Endothelial cell of umbilical vein (primary cell): Measurements from ENCODE around the gene SLC2A4. TPM values are rescaled to one million over a fixed set of nuclear protein-coding genes. Genes with fewer than 3 reads are reported as not detected.

Experiments
- BruUV-seq: library from RNA; stranded (reverse); fragments of 400-500 nt; replicated peaks from 2 replicates; lab custom pipeline; 2021; lab: Mats Ljungman, UMichigan
- CTCF ChIA-PET: fragments of 300-600, 350-600 bp; sonication (Branson Sonifier 250); formaldehyde crosslinking; loops from one replicate; lab custom pipeline; 2021; ENCODE audit warnings: antibody characterized with exemption, inconsistent platforms; lab: Charles Lee
- POLR2A ChIA-PET: fragments of 300-600, 350-600 bp; sonication (Branson Sonifier 250); formaldehyde crosslinking; loops from one replicate; lab custom pipeline; 2021; ENCODE audit warnings: antibody characterized with exemption, inconsistent platforms; lab: Charles Lee
- DNase-seq: peaks from one replicate; pipeline ENCODE4 v3.0.0-alpha.2; 2011; ENCODE audit warnings: low read depth, low spot score
- FAIRE-seq: peaks from 2 replicates; lab custom pipeline; 2011; peaks lifted over from hg19 to GRCh38; lab: Jason Lieb, UNC
- H2AFZ ChIP-seq: 2 replicates; pipeline ENCODE4 v1.6.0; 2012; ENCODE audit warnings: low read depth, low read length, control low read depth, inconsistent platforms
- H3K27ac ChIP-seq: 2 replicates; pipeline ENCODE4 v1.5.1; 2011; ENCODE audit warnings: low read depth, mild to moderate bottlenecking, control low read depth, low read length, moderate library complexity; ENCODE audit not compliant: insufficient read depth
- H3K27me3 ChIP-seq, 2 experiments: 2 replicates each; pipeline versions ENCODE4 v1.6.0 to v1.6.1; 2011; ENCODE audit warnings: low read length in 2 of 2, mixed read lengths in 1 of 2; ENCODE audit not compliant: control insufficient read depth in 2 of 2, insufficient read depth in 2 of 2
- H3K36me3 ChIP-seq, 2 experiments: 2 replicates in 1 of 2; 3 replicates in 1 of 2; pipeline ENCODE4 v1.5.1; 2011; ENCODE audit warnings: low read length in 2 of 2, mild to moderate bottlenecking in 1 of 2, moderate library complexity in 1 of 2; ENCODE audit not compliant: control insufficient read depth in 2 of 2, insufficient read depth in 2 of 2; ENCODE audit errors: extremely low read depth in 1 of 2
- H3K4me1 ChIP-seq: 3 replicates; pipeline ENCODE4 v1.5.1; 2011; ENCODE audit warnings: mild to moderate bottlenecking, low read length; ENCODE audit not compliant: control insufficient read depth, insufficient read depth; ENCODE audit errors: extremely low read depth
- H3K4me2 ChIP-seq: 2 replicates; pipeline ENCODE4 v1.6.1; 2011; ENCODE audit warnings: low read length, control low read depth, mixed read lengths; ENCODE audit not compliant: insufficient read depth
- H3K4me3 ChIP-seq, 3 experiments: fragments of 200-600 bp in 1 of 3; sonication (generic), shearing (Covaris generic) in 1 of 3; replicated peaks in 1 of 3; 2 replicates each; pipeline ENCODE4 v1.5.1; 2011 to 2016; ENCODE audit warnings: control low read depth in 3 of 3, low read length in 3 of 3, mild to moderate bottlenecking in 2 of 3, inconsistent platforms in 1 of 3, low read depth in 1 of 3, moderate library complexity in 1 of 3; ENCODE audit not compliant: insufficient read depth in 1 of 3
- H3K79me2 ChIP-seq: 2 replicates; pipeline ENCODE4 v1.6.0; 2012; ENCODE audit warnings: low read length, inconsistent platforms; ENCODE audit not compliant: control insufficient read depth, insufficient read depth
- H3K9ac ChIP-seq: replicated peaks from 2 replicates; pipeline ENCODE3; 2011; ENCODE audit warnings: low read length, control low read depth; ENCODE audit not compliant: insufficient read depth; ENCODE audit errors: extremely low read depth
- H3K9me1 ChIP-seq: replicated peaks from 3 replicates; pipeline ENCODE4 v1.6.0; 2011; ENCODE audit warnings: mild to moderate bottlenecking, low read length; ENCODE audit not compliant: control insufficient read depth, insufficient read depth; ENCODE audit errors: extremely low read depth
- H3K9me3 ChIP-seq: replicated peaks from 2 replicates; pipeline ENCODE4 v1.5.1; 2012; ENCODE audit warnings: low read length, inconsistent platforms; ENCODE audit not compliant: control insufficient read depth, insufficient read depth
- H4K20me1 ChIP-seq: replicated peaks from 2 replicates; pipeline ENCODE3; 2011; ENCODE audit warnings: mild to moderate bottlenecking, low read length; ENCODE audit not compliant: control insufficient read depth, insufficient read depth; ENCODE audit errors: extremely low read depth
- CTCF ChIP-seq, 2 donors: IDR thresholded peaks; 1 replicate in 1 of 2; 2 replicates in 1 of 2; pipeline ENCODE4 v1.5.1; 2011; ENCODE audit warnings: low read length in 2 of 2, mild to moderate bottlenecking in 2 of 2, moderate library complexity in 2 of 2, control low read depth in 1 of 2, inconsistent platforms in 1 of 2, low read depth in 1 of 2; ENCODE audit not compliant: insufficient read depth in 1 of 2; ENCODE audit errors: extremely low read depth in 1 of 2
- EZH2 ChIP-seq: IDR thresholded peaks from 2 replicates; pipeline ENCODE4 v1.6.1; 2012; ENCODE audit warnings: borderline replicate concordance, low read depth, mild to moderate bottlenecking, moderate library complexity, low read length, inconsistent platforms; ENCODE audit not compliant: severe bottlenecking
- FOS ChIP-seq: IDR thresholded peaks from 2 replicates; pipeline ENCODE4 v1.6.1; 2011; ENCODE audit warnings: mild to moderate bottlenecking, low read length, moderate library complexity, borderline replicate concordance; ENCODE audit not compliant: insufficient read depth
- GATA2 ChIP-seq: IDR thresholded peaks from 2 replicates; pipeline ENCODE4 v1.7.0; 2011; ENCODE audit warnings: low read depth, mild to moderate bottlenecking, moderate library complexity, mixed read lengths, low read length; ENCODE audit not compliant: insufficient read length, insufficient read depth
- JUN ChIP-seq: IDR thresholded peaks from 2 replicates; pipeline ENCODE4 v1.6.1; 2011; ENCODE audit warnings: borderline replicate concordance, low read depth; ENCODE audit not compliant: insufficient read length, insufficient read depth
- MYC ChIP-seq: IDR thresholded peaks from one replicate; pipeline ENCODE4 v1.6.1; 2011; ENCODE audit warnings: mild to moderate bottlenecking, low read depth, low read length
- POLR2A ChIP-seq: IDR thresholded peaks from 2 replicates; pipeline ENCODE4 v1.6.1; 2012; ENCODE audit warnings: low read depth, mild to moderate bottlenecking, control low read depth, low read length
- POLR2AphosphoS5 ChIP-seq: IDR thresholded peaks from 2 replicates; pipeline ENCODE4 v1.6.1; 2012; ENCODE audit warnings: low read depth, mild to moderate bottlenecking, control low read depth, low read length, moderate library complexity; ENCODE audit not compliant: insufficient read depth
- dilution Hi-C: fragments of 300-500 bp; cut with MboI; formaldehyde crosslinking; loops from one replicate; pipeline ENCODE4 v1.15.0; 2019; ENCODE audit warnings: low sequenced_read_pairs; ENCODE audit not compliant: extremely low pct_ligation_motif_present
- intact Hi-C: fragments of 100-400 bp; cut with micrococcal nuclease; formaldehyde crosslinking; loops from one replicate; pipeline ENCODE4 v1.10.0; 2022
- polyA plus RNA-seq, 4 experiments: library from polyadenylated mRNA; depleted of rRNA in 3 of 4; stranded (reverse) in 3 of 4; unstranded in 1 of 4; fragments of >200 nt; gene quantifications; 2 replicates each; pipeline versions ENCODE4 v1.2.1 to v1.2.3, GENCODE V29; 2011 to 2012; ENCODE audit warnings: missing spikeins in 1 of 4
- total RNA-seq: library from RNA; stranded (reverse); gene quantifications from 2 replicates; pipeline ENCODE4 v1.2.3, GENCODE V29; 2021

SLC2A4 gene
- total and polyA plus RNA-seq, 2 donors (not counting 3 experiments of a cell fraction or from before 2014, with no cell fraction given) = 0.12 TPM; not detected in 1

GRCh38 chr17:7293159-7293558 is 11.6 kb downstream of the SLC2A4 start:
- Histone ChIP-seq H3K79me2 (no peaks in the 10 kb centered on the region), H3K4me1 (peaks cover 8% of the 10 kb centered on the region), H2AFZ (no peak overlapping the region), H4K20me1 (no peaks in the 10 kb centered on the region), H3K9me3 (no peaks in the 10 kb centered on the region), H3K27ac (no peak overlapping the region), H3K9ac (no peak overlapping the region), H3K9me1 (no peaks in the 10 kb centered on the region), H3K4me2 (no peak overlapping the region), H3K27me3 (peaks cover 20 to 31% of the 10 kb centered on the region in 2 experiments), H3K36me3 (no peaks in the 10 kb centered on the region), H3K4me3 (no peak overlapping the region)
- no TSS peak for BruUV-seq
- ChIA-PET POLR2A (no interaction called here), CTCF (interaction anchor here (1.2 to 1.9 kb wide), 2 partner anchors 12 to 73 kb away, joined by 4 read pairs; partner anchors contain the start of gene SLC2A4)
- dilution Hi-C loops = no loop called here
- DNase-seq = no peak
- no peak for FAIRE-seq
- intact Hi-C loops = no loop called here
- no peak for TF ChIP-seq FOS
- no peak for TF ChIP-seq GATA2
- no peak for TF ChIP-seq MYC
- no peak for TF ChIP-seq JUN
- TF ChIP-seq EZH2 = no peak
- TF ChIP-seq POLR2A = no peak
- no peak for TF ChIP-seq CTCF (IDR thresholded peaks at IDR 0.05; ENCODE audit: extremely low read depth in 1 of 2, insufficient read depth in 1 of 2, low read depth in 1 of 2, low read length in 2 of 2)
- TF ChIP-seq POLR2AphosphoS5 = no peak
